Fibroblast of lung (primary cell): ENCODE results near the gene TSEN2. TPM values are rescaled to one million over a fixed set of nuclear protein-coding genes. Genes with fewer than 3 reads are reported as not detected.

Source experiments
- DNase-seq, 2 donors: peaks; one replicate each; pipeline versions ENCODE4 v3.0.0 to v3.0.0-alpha.2; 2010; ENCODE audit warnings: low read depth in 2 of 2
- H2AFZ ChIP-seq: 2 replicates; pipeline ENCODE4 v1.5.1; 2012; ENCODE audit warnings: low read length, control low read depth, inconsistent platforms
- H3K27ac ChIP-seq: 2 replicates; pipeline ENCODE4 v1.5.1; 2011; ENCODE audit warnings: low read length, control low read depth; ENCODE audit not compliant: insufficient read depth
- H3K27me3 ChIP-seq: 2 replicates; pipeline ENCODE4 v1.5.1; 2011; ENCODE audit warnings: mild to moderate bottlenecking, low read length; ENCODE audit not compliant: control insufficient read depth, insufficient read depth
- H3K36me3 ChIP-seq: 2 replicates; pipeline ENCODE4 v1.5.1; 2011; ENCODE audit warnings: low read length; ENCODE audit not compliant: control insufficient read depth, insufficient read depth
- H3K4me1 ChIP-seq: 2 replicates; pipeline ENCODE4 v1.5.1; 2011; ENCODE audit warnings: low read length; ENCODE audit not compliant: control insufficient read depth, insufficient read depth; ENCODE audit errors: extremely low read depth
- H3K4me2 ChIP-seq: 2 replicates; pipeline ENCODE4 v1.5.1; 2011; ENCODE audit warnings: low read length, control low read depth; ENCODE audit not compliant: insufficient read depth; ENCODE audit errors: extremely low read depth
- H3K4me3 ChIP-seq, 4 experiments: fragments of 200-600 bp in 1 of 4; sonication (generic) in 1 of 4; replicated peaks in 1 of 4; 2 replicates each; pipeline ENCODE4 v1.5.1; 2011 to 2016; ENCODE audit warnings: low read length in 4 of 4, low read depth in 3 of 4, mild to moderate bottlenecking in 3 of 4, control low read depth in 2 of 4, inconsistent platforms in 1 of 4, mixed read lengths in 1 of 4; ENCODE audit not compliant: insufficient read depth in 1 of 4; ENCODE audit errors: control extremely low read depth in 1 of 4
- H3K79me2 ChIP-seq: 2 replicates; pipeline ENCODE4 v1.5.1; 2012; ENCODE audit warnings: mild to moderate bottlenecking, low read length, inconsistent platforms; ENCODE audit not compliant: control insufficient read depth, insufficient read depth
- H3K9ac ChIP-seq: 2 replicates; pipeline ENCODE4 v1.5.1; 2011; ENCODE audit warnings: mild to moderate bottlenecking, low read length, control low read depth; ENCODE audit not compliant: insufficient read depth
- H3K9me3 ChIP-seq: 2 replicates; pipeline ENCODE4 v1.5.1; 2012; ENCODE audit warnings: low read depth, low read length; ENCODE audit not compliant: control insufficient read depth, insufficient read depth
- H4K20me1 ChIP-seq: 2 replicates; pipeline ENCODE4 v1.5.1; 2011; ENCODE audit warnings: low read length; ENCODE audit not compliant: control insufficient read depth, insufficient read depth; ENCODE audit errors: extremely low read depth
- EZH2 ChIP-seq: IDR thresholded peaks from 2 replicates; pipeline ENCODE4 v1.5.1; 2012; ENCODE audit warnings: low read length, control low read depth, mild to moderate bottlenecking; ENCODE audit errors: missing control alignments
- polyA plus RNA-seq, 2 donors: library from polyadenylated mRNA; depleted of rRNA in 1 of 2; stranded (reverse) in 1 of 2; unstranded in 1 of 2; fragments of >200 nt; gene quantifications; 2 replicates each; pipeline ENCODE4 v1.2.1, GENCODE V29; 2011 to 2012; ENCODE audit warnings: missing spikeins in 1 of 2
- total RNA-seq: library from RNA; depleted of rRNA; stranded (reverse); fragments of >200 nt; gene quantifications from 2 replicates; pipeline ENCODE4 v1.2.1, GENCODE V29; 2014
- TF ChIP-seq, protein P1 (sequence below), 2 donors: IDR thresholded peaks in 1 of 2; conservative IDR thresholded peaks in 1 of 2; 1 replicate in 1 of 2; 2 replicates in 1 of 2; pipeline ENCODE4 v1.5.1; 2011 to 2012; ENCODE audit warnings: low read length in 2 of 2, control low read depth in 1 of 2, inconsistent platforms in 1 of 2, low read depth in 1 of 2, mild to moderate bottlenecking in 1 of 2

Gene TSEN2
- total and polyA plus RNA-seq, 2 donors (not counting 1 experiment from before 2014, with no cell fraction given), result 9.8 to 14.4 TPM

DNA sequence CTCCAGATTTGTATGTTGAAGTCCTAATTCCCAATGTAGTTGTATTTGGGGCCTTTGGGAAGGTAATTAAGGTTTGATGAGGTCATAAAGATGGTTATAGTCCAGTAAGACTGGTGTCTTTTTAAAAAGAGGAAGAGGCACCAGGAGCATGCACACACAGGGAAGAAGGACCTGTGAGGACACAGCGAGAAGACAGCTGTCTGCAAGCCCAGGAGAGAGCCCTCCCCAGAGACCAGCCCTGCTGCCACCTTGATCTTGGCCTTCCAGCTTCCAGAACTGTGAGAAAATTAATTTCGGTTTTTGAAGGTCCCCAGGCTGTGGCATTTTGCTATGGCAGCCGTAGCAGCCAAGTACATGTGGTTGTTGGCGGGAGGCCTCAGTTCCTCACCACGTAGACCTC is 32.8 kb upstream of the TSEN2 start:
- no peak overlapping the region for H3K9ac ChIP-seq
- H3K4me1 ChIP-seq, result peaks cover 8% of the 10 kb centered on the region
- TF ChIP-seq EZH2, result no peak
- TF ChIP-seq, protein P1, sequence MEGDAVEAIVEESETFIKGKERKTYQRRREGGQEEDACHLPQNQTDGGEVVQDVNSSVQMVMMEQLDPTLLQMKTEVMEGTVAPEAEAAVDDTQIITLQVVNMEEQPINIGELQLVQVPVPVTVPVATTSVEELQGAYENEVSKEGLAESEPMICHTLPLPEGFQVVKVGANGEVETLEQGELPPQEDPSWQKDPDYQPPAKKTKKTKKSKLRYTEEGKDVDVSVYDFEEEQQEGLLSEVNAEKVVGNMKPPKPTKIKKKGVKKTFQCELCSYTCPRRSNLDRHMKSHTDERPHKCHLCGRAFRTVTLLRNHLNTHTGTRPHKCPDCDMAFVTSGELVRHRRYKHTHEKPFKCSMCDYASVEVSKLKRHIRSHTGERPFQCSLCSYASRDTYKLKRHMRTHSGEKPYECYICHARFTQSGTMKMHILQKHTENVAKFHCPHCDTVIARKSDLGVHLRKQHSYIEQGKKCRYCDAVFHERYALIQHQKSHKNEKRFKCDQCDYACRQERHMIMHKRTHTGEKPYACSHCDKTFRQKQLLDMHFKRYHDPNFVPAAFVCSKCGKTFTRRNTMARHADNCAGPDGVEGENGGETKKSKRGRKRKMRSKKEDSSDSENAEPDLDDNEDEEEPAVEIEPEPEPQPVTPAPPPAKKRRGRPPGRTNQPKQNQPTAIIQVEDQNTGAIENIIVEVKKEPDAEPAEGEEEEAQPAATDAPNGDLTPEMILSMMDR (conservative IDR thresholded peaks at IDR 0.05 in 1 of 2, IDR thresholded peaks at IDR 0.05 in 1 of 2; ENCODE audit: low read depth in 1 of 2, low read length in 2 of 2), result no peak
- no peak overlapping the region for H3K4me2 ChIP-seq
- no peak overlapping the region for H2AFZ ChIP-seq
- H3K27ac ChIP-seq, result no peak overlapping the region
- H3K36me3 ChIP-seq, result no peaks in the 10 kb centered on the region
- H4K20me1 ChIP-seq, result no peaks in the 10 kb centered on the region
- H3K27me3 ChIP-seq, result no peaks in the 10 kb centered on the region
- H3K79me2 ChIP-seq, result no peaks in the 10 kb centered on the region
- no peaks in the 10 kb centered on the region for H3K9me3 ChIP-seq
- no peak for DNase-seq
- H3K4me3 ChIP-seq, result no peak overlapping the region

DNA sequence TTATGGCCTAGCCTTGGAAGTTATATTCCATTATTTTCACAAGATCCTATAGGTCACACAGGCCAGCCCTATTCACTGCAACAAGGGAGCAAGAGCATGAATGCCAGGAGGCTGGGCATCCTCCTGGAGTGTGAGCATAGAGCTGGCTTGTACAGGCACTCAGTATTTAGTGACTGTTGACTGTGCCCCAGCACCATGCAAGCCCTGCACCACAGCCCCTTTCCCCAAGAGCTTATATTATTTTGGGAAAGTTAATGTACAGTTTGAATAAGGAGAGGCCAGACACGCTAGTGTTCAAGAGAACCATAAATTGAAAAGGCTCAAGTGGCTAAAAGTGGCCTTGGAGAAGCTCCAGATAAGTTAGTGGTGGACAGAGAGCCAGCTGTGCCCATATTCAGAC is 32.3 kb upstream of the TSEN2 start:
- Histone ChIP-seq H4K20me1 (no peaks in the 10 kb centered on the region), H3K4me2 (no peak overlapping the region), H3K79me2 (no peaks in the 10 kb centered on the region), H3K27me3 (no peaks in the 10 kb centered on the region), H3K9me3 (no peaks in the 10 kb centered on the region), H3K4me3 (no peak overlapping the region), H2AFZ (no peak overlapping the region), H3K27ac (no peak overlapping the region), H3K9ac (no peak overlapping the region), H3K4me1 (peaks cover 8% of the 10 kb centered on the region), H3K36me3 (no peaks in the 10 kb centered on the region)
- TF ChIP-seq EZH2, result no peak
- TF ChIP-seq, protein P1 (conservative IDR thresholded peaks at IDR 0.05 in 1 of 2, IDR thresholded peaks at IDR 0.05 in 1 of 2; ENCODE audit: low read depth in 1 of 2, low read length in 2 of 2), result no peak
- DNase-seq, result no peak

DNA sequence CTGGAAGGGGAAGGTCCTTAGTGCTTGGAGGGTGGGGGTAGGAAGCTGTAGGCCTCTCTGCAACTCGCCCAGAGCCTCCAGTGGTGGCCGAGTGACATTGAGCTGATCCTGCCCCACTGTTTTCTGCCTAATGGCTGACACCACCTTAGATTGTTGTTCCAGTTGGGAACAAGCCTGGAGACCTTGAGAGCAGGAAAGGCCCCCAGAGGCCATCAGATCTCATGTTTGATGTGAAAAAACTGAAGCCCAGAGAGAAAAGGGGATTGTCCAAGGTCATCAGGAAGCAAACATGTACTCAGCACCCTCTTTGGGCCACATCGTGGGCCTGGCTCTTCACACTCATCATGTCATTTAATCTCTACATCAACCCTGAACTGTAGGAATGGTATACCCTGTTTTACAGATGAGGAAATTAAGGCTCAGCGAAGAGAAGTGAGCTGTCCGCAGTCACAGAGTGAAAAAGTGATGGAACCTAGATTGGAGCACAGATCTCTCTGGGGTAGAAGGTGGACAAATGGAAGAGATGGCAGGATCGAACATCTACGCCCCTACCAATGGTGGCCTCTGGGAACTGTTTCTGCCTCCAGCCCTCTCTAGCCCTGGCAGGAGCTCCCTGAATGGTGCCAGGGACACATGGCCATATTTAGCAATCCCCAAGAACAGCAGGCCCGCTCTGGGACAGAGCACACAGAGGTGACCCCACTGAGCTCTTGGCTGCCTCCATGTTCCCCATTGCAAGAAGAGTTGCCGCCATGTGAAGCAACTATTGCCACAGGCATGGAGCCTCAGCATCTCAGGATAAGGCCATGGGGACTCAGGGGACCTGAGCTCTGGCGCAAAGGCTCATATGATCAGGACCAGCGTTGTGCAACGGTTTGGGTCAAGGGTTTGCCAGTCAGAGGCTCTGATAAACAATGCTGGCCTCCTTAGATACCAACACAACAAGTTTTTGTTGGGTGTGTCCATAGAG is 31.6 kb upstream of the TSEN2 start:
- Histone ChIP-seq H3K27me3 (no peaks in the 10 kb centered on the region), H3K27ac (no peak overlapping the region), H3K4me3 (no peak overlapping the region), H3K79me2 (no peaks in the 10 kb centered on the region), H3K4me2 (no peak overlapping the region), H2AFZ (no peak overlapping the region), H3K4me1 (peaks cover 8% of the 10 kb centered on the region), H3K9me3 (no peaks in the 10 kb centered on the region), H3K9ac (no peak overlapping the region), H3K36me3 (no peaks in the 10 kb centered on the region), H4K20me1 (no peaks in the 10 kb centered on the region)
- TF ChIP-seq EZH2, result no peak
- TF ChIP-seq, protein P1 (conservative IDR thresholded peaks at IDR 0.05 in 1 of 2, IDR thresholded peaks at IDR 0.05 in 1 of 2; ENCODE audit: low read depth in 1 of 2, low read length in 2 of 2), result no peak
- no peak for DNase-seq
